ENCODE results near the gene RPS6KB2.

DNA sequence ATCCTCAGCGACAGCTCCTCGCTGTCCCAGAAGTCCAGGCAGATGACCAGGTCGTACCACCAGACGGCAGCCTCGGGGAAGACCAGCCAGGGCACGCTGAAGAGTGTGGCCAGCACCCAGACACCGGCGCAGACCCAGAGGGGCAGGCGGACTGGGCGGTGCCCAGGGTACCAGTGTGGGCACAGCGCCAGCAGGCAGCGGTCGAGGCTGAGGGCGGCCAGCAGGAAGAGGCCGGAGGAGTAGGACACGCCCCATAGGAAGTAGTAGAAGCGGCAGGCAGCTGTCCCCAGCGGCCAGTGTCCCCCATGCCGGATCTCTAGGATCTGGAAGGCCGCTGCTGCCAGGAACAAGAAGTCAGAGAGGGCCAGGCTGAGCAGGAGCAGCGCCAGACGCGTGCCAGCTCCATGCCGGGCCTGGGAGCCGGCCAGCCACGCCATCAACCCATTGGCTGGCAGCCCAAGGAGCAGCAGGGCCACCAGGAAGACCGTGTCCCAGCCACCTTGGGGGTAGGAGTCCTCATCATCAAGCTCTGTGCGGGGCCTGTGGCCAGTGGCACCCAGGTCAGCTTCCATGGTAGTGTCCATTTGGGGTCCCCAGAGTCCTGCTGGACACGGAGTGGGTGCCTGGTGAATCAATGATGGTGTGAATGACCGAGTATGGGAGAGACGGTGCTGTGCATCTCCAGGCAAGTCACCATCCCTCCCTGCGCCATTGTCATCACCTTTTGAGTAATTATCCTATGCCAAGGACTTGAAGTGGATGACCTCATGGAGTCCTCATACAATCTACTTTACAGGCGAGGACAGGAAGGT lies 24.1 kb downstream of the RPS6KB2 start, which contains the start of gene GPR152:
- no peak for TF ChIP-seq EZH2 (IDR thresholded peaks at IDR 0.05; ENCODE audit: low read length)
- TF ChIP-seq, protein P1, sequence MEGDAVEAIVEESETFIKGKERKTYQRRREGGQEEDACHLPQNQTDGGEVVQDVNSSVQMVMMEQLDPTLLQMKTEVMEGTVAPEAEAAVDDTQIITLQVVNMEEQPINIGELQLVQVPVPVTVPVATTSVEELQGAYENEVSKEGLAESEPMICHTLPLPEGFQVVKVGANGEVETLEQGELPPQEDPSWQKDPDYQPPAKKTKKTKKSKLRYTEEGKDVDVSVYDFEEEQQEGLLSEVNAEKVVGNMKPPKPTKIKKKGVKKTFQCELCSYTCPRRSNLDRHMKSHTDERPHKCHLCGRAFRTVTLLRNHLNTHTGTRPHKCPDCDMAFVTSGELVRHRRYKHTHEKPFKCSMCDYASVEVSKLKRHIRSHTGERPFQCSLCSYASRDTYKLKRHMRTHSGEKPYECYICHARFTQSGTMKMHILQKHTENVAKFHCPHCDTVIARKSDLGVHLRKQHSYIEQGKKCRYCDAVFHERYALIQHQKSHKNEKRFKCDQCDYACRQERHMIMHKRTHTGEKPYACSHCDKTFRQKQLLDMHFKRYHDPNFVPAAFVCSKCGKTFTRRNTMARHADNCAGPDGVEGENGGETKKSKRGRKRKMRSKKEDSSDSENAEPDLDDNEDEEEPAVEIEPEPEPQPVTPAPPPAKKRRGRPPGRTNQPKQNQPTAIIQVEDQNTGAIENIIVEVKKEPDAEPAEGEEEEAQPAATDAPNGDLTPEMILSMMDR (optimal IDR thresholded peaks at IDR 0.05 in 1 of 3, IDR thresholded peaks at IDR 0.05 in 1 of 3, conservative IDR thresholded peaks at IDR 0.05 in 1 of 3; ENCODE audit: extremely low read depth in 1 of 3, insufficient read depth in 2 of 3, low read length in 3 of 3): no peak

Measured in keratinocyte (primary cell).